ENCODE data around the gene PLOD2. TPM values are rescaled to one million over a fixed set of nuclear protein-coding genes. Genes with fewer than 3 reads are reported as not detected.

PLOD2 gene
- total RNA-seq, 1 donor, result 393 TPM

DNA sequence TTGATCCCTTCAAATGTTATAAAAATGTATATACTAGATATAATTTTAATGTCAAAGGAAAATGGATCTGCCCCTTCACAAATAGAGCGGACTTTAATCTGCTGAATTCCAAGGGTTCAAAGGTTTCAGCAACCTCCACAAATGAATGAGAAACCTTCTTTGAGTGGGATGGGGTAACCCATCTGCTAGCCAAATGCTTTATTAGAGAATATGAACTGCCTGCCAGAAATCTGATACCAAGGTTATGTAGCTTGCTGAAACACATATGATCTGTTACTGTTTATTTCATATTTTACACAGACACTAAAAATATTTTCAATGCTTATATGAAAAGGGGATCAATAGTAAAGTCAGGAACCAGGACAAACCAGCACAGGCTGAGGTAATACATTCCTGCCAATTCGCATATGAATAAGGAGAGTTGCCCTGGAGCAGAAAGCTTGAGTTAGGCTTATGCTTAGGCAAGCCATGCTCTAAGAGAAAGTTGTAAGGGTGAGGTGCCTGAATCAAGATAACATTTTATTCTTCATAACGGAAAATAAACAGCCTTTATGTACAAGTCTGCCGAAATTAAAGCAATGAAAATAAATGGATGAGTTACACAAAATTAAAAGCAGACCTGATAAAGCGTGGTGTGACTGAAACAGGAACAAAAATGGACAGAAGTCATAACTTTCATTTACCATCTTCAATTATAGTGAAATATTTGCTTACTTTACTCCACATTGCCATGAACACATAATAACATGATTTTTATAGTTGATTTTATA lies 26.5 kb downstream of the PLOD2 start:
- TF ChIP-seq CTCF (IDR thresholded peaks at IDR 0.05; ENCODE audit: insufficient read depth, low read depth, low read length), result no peak
- no peak overlapping the region for H3K4me3 ChIP-seq (ENCODE audit: low read depth, low read length)
- peak; percentile 55 for DNase-seq (ENCODE audit: low read depth)

- H3K4me3 ChIP-seq (ENCODE audit: low read depth, low read length), result no peak overlapping the region
- DNase-seq (ENCODE audit: low read depth), result no peak
Observed at GRCh38 chr3:146133441-146133840, 27.5 kb downstream of the PLOD2 start.

GRCh38 chr3:146131616-146132410 lies 29.2 kb downstream of the PLOD2 start:
- peak; percentile 90 for DNase-seq (ENCODE audit: low read depth)
- TF ChIP-seq CTCF (IDR thresholded peaks at IDR 0.05; ENCODE audit: insufficient read depth, low read depth, low read length), result no peak
- H3K4me3 ChIP-seq (ENCODE audit: low read depth, low read length), result no peak overlapping the region

More at GRCh38 chr3:146133441-146133840, 27.5 kb downstream of the PLOD2 start:
- no peak for TF ChIP-seq CTCF (IDR thresholded peaks at IDR 0.05; ENCODE audit: insufficient read depth, low read depth, low read length)

GRCh38 chr3:146130881-146131371 lies 30.1 kb downstream of the PLOD2 start:
- peak; percentile 98 for DNase-seq (ENCODE audit: low read depth)
- H3K4me3 ChIP-seq (ENCODE audit: low read depth, low read length), result no peak overlapping the region
- TF ChIP-seq CTCF (IDR thresholded peaks at IDR 0.05; ENCODE audit: insufficient read depth, low read depth, low read length), result no peak

DNA sequence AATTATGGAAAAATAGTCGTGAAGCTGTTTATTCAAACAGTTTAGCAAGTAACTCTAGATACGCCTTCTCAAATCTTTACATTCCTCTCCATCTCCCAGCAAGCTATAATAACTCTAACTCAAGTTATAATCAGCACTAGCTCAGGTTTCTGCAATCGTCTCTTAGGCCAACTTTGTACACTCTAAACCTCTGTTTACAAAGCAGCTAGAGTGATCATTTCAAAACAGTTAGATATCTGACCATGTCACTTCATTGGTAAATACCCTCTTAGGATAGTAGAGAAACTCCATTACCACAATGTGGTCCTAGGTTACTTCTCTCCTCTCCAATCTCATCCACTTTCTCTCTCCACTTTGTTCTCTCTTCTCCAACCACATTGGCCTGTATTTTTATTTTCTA lies 31.2 kb downstream of the PLOD2 start:
- TF ChIP-seq CTCF (IDR thresholded peaks at IDR 0.05; ENCODE audit: insufficient read depth, low read depth, low read length), result no peak

DNA sequence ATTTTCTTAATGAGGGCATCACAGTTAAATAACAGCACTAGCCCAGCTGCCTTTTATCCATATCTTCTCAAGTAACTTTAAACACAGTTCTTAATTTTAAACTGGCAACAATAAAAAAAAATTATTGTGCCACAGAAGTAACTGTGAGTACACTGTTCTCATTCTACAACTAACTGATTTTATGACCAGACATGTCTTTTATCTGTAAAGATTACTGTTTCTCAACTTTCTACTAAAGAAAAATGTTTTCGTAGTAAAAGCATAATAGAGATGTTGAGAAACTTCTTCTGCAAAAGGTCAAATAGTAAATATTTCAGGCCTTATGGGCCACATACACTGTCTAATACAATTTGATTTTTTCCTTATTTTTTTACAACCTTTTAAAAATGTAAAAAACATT lies 32.0 kb downstream of the PLOD2 start:
- peak; percentile 82 for DNase-seq (ENCODE audit: low read depth)
- no peak for TF ChIP-seq CTCF (IDR thresholded peaks at IDR 0.05; ENCODE audit: insufficient read depth, low read depth, low read length)
- no peak overlapping the region for H3K4me3 ChIP-seq (ENCODE audit: low read depth, low read length)

More for the DNA sequence above, 31.2 kb downstream of the PLOD2 start:
- DNase-seq (ENCODE audit: low read depth), result no peak
- H3K4me3 ChIP-seq (ENCODE audit: low read depth, low read length), result no peak overlapping the region
